VCaP (cell line): ENCODE results near the gene MACROD1.
A peak's percentile ranks its signal among the peaks of the same experiment; 100 is the strongest.

Experiments
- H3K27ac ChIP-seq: fragments of 450-650 bp; 2 replicates; pipeline ENCODE4 v1.5.1; 2017
- CTCF ChIP-seq: fragments of 450-650 bp; conservative IDR thresholded peaks from 2 replicates; pipeline ENCODE4 v1.5.1; 2017; ENCODE audit warnings: mild to moderate bottlenecking, moderate library complexity

The MACROD1 gene

DNA sequence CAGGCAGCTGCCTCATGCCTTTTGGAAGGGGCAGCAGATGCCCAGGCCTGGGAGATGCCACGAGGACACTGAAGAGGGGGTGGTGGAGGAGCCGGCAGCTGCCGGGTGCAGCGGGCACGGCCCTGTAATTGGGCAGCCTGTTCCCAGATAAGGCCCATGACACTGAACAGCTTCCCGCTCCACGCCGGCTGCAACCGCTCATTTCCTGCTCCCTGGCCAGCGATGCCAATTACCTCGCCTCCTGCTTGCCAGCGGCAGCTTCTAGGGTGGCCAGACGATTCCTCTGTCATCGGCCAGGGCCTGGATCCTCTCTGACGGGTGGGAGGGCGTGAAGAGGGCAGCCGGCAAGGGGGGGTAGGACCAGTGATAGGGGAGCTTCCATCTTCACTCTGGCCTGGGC, 107.4 kb downstream of the MACROD1 start:
- TF ChIP-seq CTCF: no peak
- H3K27ac ChIP-seq: no peak overlapping the region

- no peak overlapping the region for H3K27ac ChIP-seq
- TF ChIP-seq CTCF: no peak
These were observed 108.0 kb downstream of the MACROD1 start for GRCh38 chr11:64057890-64058289.

- H3K27ac ChIP-seq: no peak overlapping the region
These were observed 109.1 kb downstream of the MACROD1 start for GRCh38 chr11:64056861-64057260.

GRCh38 chr11:64056213-64056785, 109.6 kb downstream of the MACROD1 start:
- no peak overlapping the region for H3K27ac ChIP-seq
- no peak for TF ChIP-seq CTCF

More at GRCh38 chr11:64056861-64057260, 109.1 kb downstream of the MACROD1 start:
- TF ChIP-seq CTCF: no peak

- no peak overlapping the region for H3K27ac ChIP-seq
- TF ChIP-seq CTCF: peak; percentile 17; the same call in 1 of the 2 replicates
These were observed 110.8 kb downstream of the MACROD1 start for GRCh38 chr11:64055077-64055476.

- no peak overlapping the region for H3K27ac ChIP-seq
- TF ChIP-seq CTCF: no peak
These were observed 112.2 kb downstream of the MACROD1 start for GRCh38 chr11:64053699-64054098.

- TF ChIP-seq CTCF: no peak
- H3K27ac ChIP-seq: no peak overlapping the region
These were observed 112.8 kb downstream of the MACROD1 start for GRCh38 chr11:64052938-64053622.
